ENCODE results near the gene HAUS7.

DNA sequence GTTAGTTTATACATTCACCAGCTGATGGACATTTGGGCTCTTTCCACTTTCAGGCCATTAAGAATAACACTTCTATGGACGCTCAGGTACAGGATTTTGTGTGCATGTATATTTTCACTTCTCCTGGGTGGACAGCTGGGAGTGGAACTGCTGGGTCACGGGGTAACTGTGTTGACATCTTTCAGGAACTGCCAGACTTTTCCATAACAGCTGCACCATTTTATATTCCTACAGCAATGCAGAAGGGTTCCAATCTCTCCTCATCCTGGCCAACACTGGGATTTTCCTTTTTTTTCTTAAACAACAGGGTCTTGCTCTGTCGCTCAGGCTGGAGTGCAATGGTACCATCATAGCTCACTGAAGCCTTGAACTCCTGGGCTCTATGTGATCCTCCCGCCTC is 11.9 kb downstream of the HAUS7 start:
- TF ChIP-seq EZH2phosphoT487 (IDR thresholded peaks at IDR 0.05; ENCODE audit: insufficient read depth, low read depth) (no peak), EZH2 (IDR thresholded peaks at IDR 0.05; ENCODE audit: insufficient read depth, poor library complexity, severe bottlenecking) (no peak)
